GM23338 (cell line): ENCODE data around the gene GATA5.

ENCODE experiments used
- EZH2 ChIP-seq: fragments of 200-600 bp; sonication (generic); IDR thresholded peaks from one replicate; pipeline ENCODE4 v1.8.0; 2017; ENCODE audit warnings: antibody characterized with exemption, mild to moderate bottlenecking, low read depth; ENCODE audit not compliant: unreplicated experiment
- STAT1 ChIP-seq: IDR thresholded peaks from one replicate; pipeline ENCODE4 v1.6.1; 2016; ENCODE audit warnings: antibody characterized with exemption; ENCODE audit not compliant: unreplicated experiment
- TF ChIP-seq, protein P1 (sequence below), 2 experiments: fragments of 200-600 bp in 1 of 2; sonication (generic) in 1 of 2; conservative IDR thresholded peaks; 2 replicates each; pipeline versions ENCODE4 v1.5.1 to v1.6.1; 2016 to 2017; ENCODE audit warnings: antibody characterized with exemption in 2 of 2, low read depth in 2 of 2, mild to moderate bottlenecking in 2 of 2, moderate library complexity in 1 of 2
- TF ChIP-seq, protein P2 (sequence below): IDR thresholded peaks from one replicate; pipeline ENCODE4 v1.6.1; 2018; ENCODE audit warnings: antibody characterized with exemption; ENCODE audit not compliant: unreplicated experiment

DNA sequence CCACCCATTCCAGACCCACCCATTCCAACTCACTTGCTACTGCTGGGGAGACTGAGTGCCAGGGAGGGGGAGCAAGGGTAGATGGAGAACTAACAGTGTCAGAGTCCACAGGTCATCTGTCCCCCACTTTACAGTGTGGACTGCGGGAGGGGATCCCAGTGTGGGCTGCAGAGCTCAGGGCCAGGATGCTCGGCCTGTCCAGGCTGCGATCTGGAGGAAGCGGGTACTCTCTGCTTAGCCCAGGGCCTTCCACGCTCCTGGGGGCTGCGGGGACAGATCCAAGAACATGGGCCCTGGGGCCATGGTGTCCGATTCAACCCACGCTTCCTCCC, 14.1 kb upstream of the GATA5 start:
- TF ChIP-seq, protein P1, sequence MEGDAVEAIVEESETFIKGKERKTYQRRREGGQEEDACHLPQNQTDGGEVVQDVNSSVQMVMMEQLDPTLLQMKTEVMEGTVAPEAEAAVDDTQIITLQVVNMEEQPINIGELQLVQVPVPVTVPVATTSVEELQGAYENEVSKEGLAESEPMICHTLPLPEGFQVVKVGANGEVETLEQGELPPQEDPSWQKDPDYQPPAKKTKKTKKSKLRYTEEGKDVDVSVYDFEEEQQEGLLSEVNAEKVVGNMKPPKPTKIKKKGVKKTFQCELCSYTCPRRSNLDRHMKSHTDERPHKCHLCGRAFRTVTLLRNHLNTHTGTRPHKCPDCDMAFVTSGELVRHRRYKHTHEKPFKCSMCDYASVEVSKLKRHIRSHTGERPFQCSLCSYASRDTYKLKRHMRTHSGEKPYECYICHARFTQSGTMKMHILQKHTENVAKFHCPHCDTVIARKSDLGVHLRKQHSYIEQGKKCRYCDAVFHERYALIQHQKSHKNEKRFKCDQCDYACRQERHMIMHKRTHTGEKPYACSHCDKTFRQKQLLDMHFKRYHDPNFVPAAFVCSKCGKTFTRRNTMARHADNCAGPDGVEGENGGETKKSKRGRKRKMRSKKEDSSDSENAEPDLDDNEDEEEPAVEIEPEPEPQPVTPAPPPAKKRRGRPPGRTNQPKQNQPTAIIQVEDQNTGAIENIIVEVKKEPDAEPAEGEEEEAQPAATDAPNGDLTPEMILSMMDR (conservative IDR thresholded peaks at IDR 0.05; ENCODE audit: low read depth in 2 of 2), result no peak
- TF ChIP-seq STAT1, result no peak
- TF ChIP-seq, protein P2, sequence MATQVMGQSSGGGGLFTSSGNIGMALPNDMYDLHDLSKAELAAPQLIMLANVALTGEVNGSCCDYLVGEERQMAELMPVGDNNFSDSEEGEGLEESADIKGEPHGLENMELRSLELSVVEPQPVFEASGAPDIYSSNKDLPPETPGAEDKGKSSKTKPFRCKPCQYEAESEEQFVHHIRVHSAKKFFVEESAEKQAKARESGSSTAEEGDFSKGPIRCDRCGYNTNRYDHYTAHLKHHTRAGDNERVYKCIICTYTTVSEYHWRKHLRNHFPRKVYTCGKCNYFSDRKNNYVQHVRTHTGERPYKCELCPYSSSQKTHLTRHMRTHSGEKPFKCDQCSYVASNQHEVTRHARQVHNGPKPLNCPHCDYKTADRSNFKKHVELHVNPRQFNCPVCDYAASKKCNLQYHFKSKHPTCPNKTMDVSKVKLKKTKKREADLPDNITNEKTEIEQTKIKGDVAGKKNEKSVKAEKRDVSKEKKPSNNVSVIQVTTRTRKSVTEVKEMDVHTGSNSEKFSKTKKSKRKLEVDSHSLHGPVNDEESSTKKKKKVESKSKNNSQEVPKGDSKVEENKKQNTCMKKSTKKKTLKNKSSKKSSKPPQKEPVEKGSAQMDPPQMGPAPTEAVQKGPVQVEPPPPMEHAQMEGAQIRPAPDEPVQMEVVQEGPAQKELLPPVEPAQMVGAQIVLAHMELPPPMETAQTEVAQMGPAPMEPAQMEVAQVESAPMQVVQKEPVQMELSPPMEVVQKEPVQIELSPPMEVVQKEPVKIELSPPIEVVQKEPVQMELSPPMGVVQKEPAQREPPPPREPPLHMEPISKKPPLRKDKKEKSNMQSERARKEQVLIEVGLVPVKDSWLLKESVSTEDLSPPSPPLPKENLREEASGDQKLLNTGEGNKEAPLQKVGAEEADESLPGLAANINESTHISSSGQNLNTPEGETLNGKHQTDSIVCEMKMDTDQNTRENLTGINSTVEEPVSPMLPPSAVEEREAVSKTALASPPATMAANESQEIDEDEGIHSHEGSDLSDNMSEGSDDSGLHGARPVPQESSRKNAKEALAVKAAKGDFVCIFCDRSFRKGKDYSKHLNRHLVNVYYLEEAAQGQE, result no peak
- no peak for TF ChIP-seq EZH2
